ENCODE data around the gene GNAT2. TPM values are rescaled to one million over a fixed set of nuclear protein-coding genes. Genes with fewer than 3 reads are reported as not detected.
A peak's percentile ranks its signal among the peaks of the same experiment; 100 is the strongest.

The GNAT2 gene
- total and polyA plus RNA-seq, 8 donors = 0.21 TPM; not detected in 7

DNA sequence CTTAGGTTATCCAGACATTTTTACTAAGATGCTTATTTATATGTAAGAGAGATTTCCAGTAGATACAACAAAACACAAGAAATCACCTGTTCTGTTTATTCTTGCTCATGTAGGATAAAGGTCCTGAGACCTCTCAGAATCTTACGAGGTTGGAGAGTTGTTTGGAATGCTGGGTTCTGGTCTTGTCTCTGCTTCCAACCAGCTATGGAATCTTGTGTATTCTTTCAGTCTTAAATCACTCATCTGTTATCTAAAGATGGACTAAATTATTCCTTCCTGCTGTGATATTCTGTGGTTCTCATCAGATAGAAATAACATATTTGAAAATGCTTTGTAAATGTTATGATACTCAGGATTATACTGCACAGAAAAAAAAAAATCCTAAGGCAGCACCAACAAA, 21.3 kb downstream of the GNAT2 start:
- no peaks in the 10 kb centered on the region for H3K4me1 ChIP-seq
- DNase-seq (no peak), ATAC-seq (no peak)
- TF ChIP-seq, protein P1, sequence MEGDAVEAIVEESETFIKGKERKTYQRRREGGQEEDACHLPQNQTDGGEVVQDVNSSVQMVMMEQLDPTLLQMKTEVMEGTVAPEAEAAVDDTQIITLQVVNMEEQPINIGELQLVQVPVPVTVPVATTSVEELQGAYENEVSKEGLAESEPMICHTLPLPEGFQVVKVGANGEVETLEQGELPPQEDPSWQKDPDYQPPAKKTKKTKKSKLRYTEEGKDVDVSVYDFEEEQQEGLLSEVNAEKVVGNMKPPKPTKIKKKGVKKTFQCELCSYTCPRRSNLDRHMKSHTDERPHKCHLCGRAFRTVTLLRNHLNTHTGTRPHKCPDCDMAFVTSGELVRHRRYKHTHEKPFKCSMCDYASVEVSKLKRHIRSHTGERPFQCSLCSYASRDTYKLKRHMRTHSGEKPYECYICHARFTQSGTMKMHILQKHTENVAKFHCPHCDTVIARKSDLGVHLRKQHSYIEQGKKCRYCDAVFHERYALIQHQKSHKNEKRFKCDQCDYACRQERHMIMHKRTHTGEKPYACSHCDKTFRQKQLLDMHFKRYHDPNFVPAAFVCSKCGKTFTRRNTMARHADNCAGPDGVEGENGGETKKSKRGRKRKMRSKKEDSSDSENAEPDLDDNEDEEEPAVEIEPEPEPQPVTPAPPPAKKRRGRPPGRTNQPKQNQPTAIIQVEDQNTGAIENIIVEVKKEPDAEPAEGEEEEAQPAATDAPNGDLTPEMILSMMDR (IDR thresholded peaks at IDR 0.05) = no peak
- intact Hi-C loops (cut with DNase I) = no loop called here
- no peak overlapping the region for H3K27ac ChIP-seq
- H3K9me3 ChIP-seq = no peaks in the 10 kb centered on the region
- no peak overlapping the region for H3K4me3 ChIP-seq
- peaks cover 0 to 30% of the 10 kb centered on the region in 2 donors for H3K36me3 ChIP-seq
- H3K27me3 ChIP-seq = no peaks in the 10 kb centered on the region

DNA sequence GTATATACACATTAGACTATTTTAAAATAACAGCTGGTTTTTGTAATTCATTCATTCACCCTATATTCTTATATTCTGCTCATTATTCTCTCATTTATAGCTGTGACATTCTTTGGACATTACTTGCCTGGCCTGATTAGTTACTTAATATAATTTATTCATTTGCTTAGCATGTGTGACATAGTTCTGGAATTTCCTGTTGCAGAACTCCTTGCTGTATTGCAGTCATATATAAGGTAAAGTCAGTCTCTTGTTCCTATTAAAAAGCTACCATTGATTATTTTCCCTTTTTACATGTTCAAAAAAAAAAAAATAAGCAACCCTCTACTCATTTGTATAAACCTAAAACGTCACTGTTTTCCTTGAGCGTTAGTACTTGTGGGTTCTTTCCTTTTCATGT, 23.9 kb downstream of the GNAT2 start:
- no peak overlapping the region for H3K27ac ChIP-seq
- DNase-seq (no peak), ATAC-seq (no peak)
- no peak overlapping the region for H3K4me3 ChIP-seq
- no peaks in the 10 kb centered on the region for H3K9me3 ChIP-seq
- TF ChIP-seq, protein P1 (IDR thresholded peaks at IDR 0.05) = no peak
- no peaks in the 10 kb centered on the region for H3K27me3 ChIP-seq
- intact Hi-C loops (cut with DNase I) = no loop called here
- H3K36me3 ChIP-seq = peaks cover 0 to 56% of the 10 kb centered on the region in 2 donors
- no peaks in the 10 kb centered on the region for H3K4me1 ChIP-seq

DNA sequence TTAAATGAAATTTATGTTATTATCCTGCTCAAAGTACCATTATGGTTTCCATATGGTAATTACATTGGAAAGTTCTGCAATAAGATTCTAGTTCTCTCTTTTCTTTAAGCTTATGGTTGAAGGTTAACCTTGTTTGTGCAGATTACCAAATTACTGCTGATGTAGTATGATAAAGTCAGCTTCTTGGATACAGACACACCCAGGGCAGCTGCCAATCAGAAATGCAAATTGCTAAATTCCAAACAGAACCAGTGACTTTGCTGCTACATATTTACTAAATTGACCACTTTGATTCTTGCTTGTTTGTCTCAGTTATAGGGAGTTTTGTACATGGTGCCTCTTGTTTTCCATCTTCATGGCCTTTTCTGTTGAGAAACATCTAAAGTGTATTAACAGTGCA, 26.5 kb downstream of the GNAT2 start:
- H3K36me3 ChIP-seq = peaks cover 0 to 72% of the 10 kb centered on the region in 2 donors
- intact Hi-C loops (cut with DNase I) = no loop called here

DNA sequence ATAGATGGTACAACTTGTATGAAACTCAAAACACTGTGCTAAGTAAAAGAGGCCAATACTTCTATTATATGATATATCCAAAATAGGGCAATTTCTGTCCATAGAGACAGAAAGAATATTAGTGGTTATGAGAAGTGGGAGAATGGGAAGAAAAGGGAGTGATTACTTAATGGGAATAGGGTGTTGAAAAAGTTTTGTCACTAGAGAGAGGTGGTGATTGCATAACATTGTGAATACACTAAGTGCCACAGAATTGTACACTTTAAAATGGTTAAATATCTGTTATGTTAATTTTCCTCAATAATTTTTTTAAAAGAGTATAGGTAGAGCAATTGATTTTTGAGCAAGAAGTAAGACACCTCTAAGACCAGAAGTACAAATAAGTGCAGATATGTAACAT, 29.7 kb downstream of the GNAT2 start:
- ATAC-seq (no peak), DNase-seq (no peak)
- TF ChIP-seq, protein P1 (IDR thresholded peaks at IDR 0.05) = no peak
- Histone ChIP-seq H3K9me3 (no peaks in the 10 kb centered on the region), H3K27ac (peak overlapping the region in 1 of 2 donors; percentile 45), H3K27me3 (no peaks in the 10 kb centered on the region), H3K4me3 (no peak overlapping the region), H3K36me3 (peaks cover 0 to 82% of the 10 kb centered on the region in 2 donors), H3K4me1 (no peaks in the 10 kb centered on the region)
- intact Hi-C loops (cut with DNase I) = no loop called here

More for the DNA sequence above, 26.5 kb downstream of the GNAT2 start:
- Histone ChIP-seq H3K4me1 (no peaks in the 10 kb centered on the region), H3K27me3 (no peaks in the 10 kb centered on the region), H3K4me3 (no peak overlapping the region), H3K27ac (no peak overlapping the region), H3K9me3 (no peaks in the 10 kb centered on the region)
- DNase-seq (no peak), ATAC-seq (no peak)
- TF ChIP-seq, protein P1 (IDR thresholded peaks at IDR 0.05) = no peak

DNA sequence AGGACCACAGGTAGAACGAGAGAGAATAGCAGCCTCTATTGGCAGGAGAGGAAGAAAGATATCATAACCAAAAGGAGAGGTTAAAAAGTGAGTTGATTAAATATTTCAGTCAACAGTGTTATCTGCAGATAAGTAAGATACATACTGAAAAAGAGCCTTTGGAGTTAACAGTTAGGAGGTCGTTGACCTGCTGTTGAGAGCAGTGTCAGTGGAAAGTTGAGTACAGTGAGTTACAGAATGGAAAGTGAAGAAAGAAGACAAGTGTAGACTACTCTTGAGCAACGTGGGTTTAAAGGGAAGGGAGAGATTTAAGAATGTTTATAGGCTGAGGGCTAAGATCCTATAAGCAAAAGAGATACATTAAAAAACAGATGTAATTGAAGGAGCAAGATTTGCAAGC, 30.2 kb downstream of the GNAT2 start:
- Histone ChIP-seq H3K27ac (peak overlapping the region in 1 of 2 donors; percentile 45), H3K4me1 (no peaks in the 10 kb centered on the region), H3K27me3 (no peaks in the 10 kb centered on the region), H3K9me3 (no peaks in the 10 kb centered on the region), H3K36me3 (peaks cover 0 to 87% of the 10 kb centered on the region in 2 donors), H3K4me3 (no peak overlapping the region)
- DNase-seq = no peak
- intact Hi-C loops (cut with DNase I) = no loop called here
- ATAC-seq = no peak
- TF ChIP-seq, protein P1 (IDR thresholded peaks at IDR 0.05) = no peak

Data from left lung (tissue), 10 donors.